Endodermal cell (in vitro differentiated cells): ENCODE data around the gene PHYH. TPM values are rescaled to one million over a fixed set of nuclear protein-coding genes. Genes with fewer than 3 reads are reported as not detected.
A peak's percentile ranks its signal among the peaks of the same experiment; 100 is the strongest.

Source experiments
- DNase-seq: peaks from one replicate; pipeline ENCODE4 v3.0.0-alpha.2; 2017
- H3K27ac ChIP-seq: 2 replicates; pipeline ENCODE4 v1.5.1; 2013; ENCODE audit warnings: mild to moderate bottlenecking, low read depth, low read length, moderate library complexity
- H3K27me3 ChIP-seq: 2 replicates; pipeline ENCODE4 v1.6.1; 2013; ENCODE audit warnings: mild to moderate bottlenecking, low read length, moderate library complexity; ENCODE audit not compliant: insufficient read depth, control insufficient read depth, poor library complexity, severe bottlenecking
- H3K36me3 ChIP-seq: 2 replicates; pipeline ENCODE4 v1.7.0; 2013; ENCODE audit warnings: mild to moderate bottlenecking, low read length, moderate library complexity; ENCODE audit not compliant: control insufficient read depth, insufficient read depth
- H3K4me1 ChIP-seq: one replicate; pipeline ENCODE4 v1.7.0; 2013; ENCODE audit warnings: low read length; ENCODE audit not compliant: control insufficient read depth, insufficient read depth
- H3K4me3 ChIP-seq: 2 replicates; pipeline ENCODE4 v1.5.1; 2013; ENCODE audit warnings: mild to moderate bottlenecking, low read length, moderate library complexity
- H3K9ac ChIP-seq: 2 replicates; pipeline ENCODE4 v1.6.1; 2013; ENCODE audit warnings: mild to moderate bottlenecking, low read length, moderate library complexity; ENCODE audit not compliant: poor library complexity, severe bottlenecking; ENCODE audit errors: extremely low read depth
- H3K9me3 ChIP-seq: 2 replicates; pipeline ENCODE4 v1.6.1; 2013; ENCODE audit warnings: mild to moderate bottlenecking, low read length, moderate library complexity; ENCODE audit not compliant: control insufficient read depth
- H3K27ac Mint-ChIP-seq: 2 replicates; pipeline ENCODE4 v1.8.0; 2020; ENCODE audit warnings: mixed read lengths
- H3K27me3 Mint-ChIP-seq: 2 replicates; pipeline ENCODE4 v1.8.0; 2021; ENCODE audit warnings: mild to moderate bottlenecking, mixed read lengths; ENCODE audit not compliant: insufficient read depth
- H3K36me3 Mint-ChIP-seq: 2 replicates; pipeline ENCODE4 v1.8.0; 2020; ENCODE audit warnings: low read depth, mixed read lengths
- H3K4me1 Mint-ChIP-seq: 2 replicates; pipeline ENCODE4 v1.8.0; 2020; ENCODE audit warnings: mixed read lengths
- H3K4me3 Mint-ChIP-seq: 2 replicates; pipeline ENCODE4 v1.8.0; 2020; ENCODE audit warnings: mild to moderate bottlenecking, moderate library complexity, mixed read lengths
- H3K9me3 Mint-ChIP-seq: 2 replicates; pipeline ENCODE4 v1.8.0; 2020; ENCODE audit warnings: mild to moderate bottlenecking, mixed read lengths
- CTCF ChIP-seq: fragments of 200-600 bp; sonication (generic); conservative IDR thresholded peaks from 2 replicates; pipeline ENCODE4 v1.5.0; 2021; ENCODE audit warnings: antibody characterized with exemption, mild to moderate bottlenecking
- WGBS, 2 experiments: methylation state at CpG; one replicate each; pipeline versions ENCODE4 v1.1.5 to v1.1.7; 2013; ENCODE audit warnings: missing lambda C conversion rate in 2 of 2, mixed read lengths in 1 of 2; ENCODE audit not compliant: insufficient coverage in 1 of 2, insufficient read length in 1 of 2; 5-methylcytosine and 5-hydroxymethylcytosine counted together
- total RNA-seq, 2 donors: library from RNA; stranded (reverse); fragmentation: NEBNext Ultra II Directional in 1 of 2; extraction: Animal tissue kit (Norgen Biotek cat#: 25700) in 1 of 2; gene quantifications; 2 replicates in 1 of 2; 3 replicates in 1 of 2; pipeline ENCODE4 v1.2.1, GENCODE V29; 2021

PHYH gene
- total RNA-seq, 2 donors from 2014 or later, result 17.2 to 37.9 TPM

- DNase-seq, result peak; percentile 60
- no peak within 1 kb of the TSS for H3K27ac Mint-ChIP-seq
- no peaks in the 10 kb centered on the region for H3K27me3 ChIP-seq
- peaks cover 2% of the 10 kb centered on the region for H3K4me1 Mint-ChIP-seq
- H3K27me3 Mint-ChIP-seq, result no peaks in the 10 kb centered on the region
- no peaks in the 10 kb centered on the region for H3K9me3 Mint-ChIP-seq
- H3K4me3 ChIP-seq, result no peak within 1 kb of the TSS
- no peak for TF ChIP-seq CTCF
- no peaks in the 10 kb centered on the region for H3K36me3 ChIP-seq
- H3K27ac ChIP-seq, result no peak within 1 kb of the TSS
- H3K9me3 ChIP-seq, result no peaks in the 10 kb centered on the region
- no peak within 1 kb of the TSS for H3K4me3 Mint-ChIP-seq
- WGBS, 2 experiments, result 67 to 76% methylated on average over 3 to 10 of the region's 10 CpGs
- no peaks in the 10 kb centered on the region for H3K36me3 Mint-ChIP-seq
- no peak within 1 kb of the TSS for H3K9ac ChIP-seq
- H3K4me1 ChIP-seq, result no peaks in the 10 kb centered on the region
These were observed 65.7 kb downstream of the PHYH start, which contains the start of gene UCMA for GRCh38 chr10:13234172-13234571. UCMA (minus strand) TSS chr10:13234374; CDS start chr10:13234258, 116 bp downstream.

- H3K9me3 ChIP-seq, result no peaks in the 10 kb centered on the region
- H3K27ac ChIP-seq, result no peak overlapping the region
- no peak overlapping the region for H3K4me3 ChIP-seq
- no peaks in the 10 kb centered on the region for H3K4me1 ChIP-seq
- Mint-ChIP-seq H3K4me3 (no peak overlapping the region), H3K27me3 (no peaks in the 10 kb centered on the region), H3K9me3 (no peaks in the 10 kb centered on the region), H3K4me1 (peaks cover 2% of the 10 kb centered on the region), H3K27ac (no peak overlapping the region), H3K36me3 (no peaks in the 10 kb centered on the region)
- H3K27me3 ChIP-seq, result no peaks in the 10 kb centered on the region
- H3K9ac ChIP-seq, result no peak overlapping the region
- 75 to 81% methylated on average over 4 to 14 of the region's 14 CpGs for WGBS, 2 experiments
- no peaks in the 10 kb centered on the region for H3K36me3 ChIP-seq
- no peak for TF ChIP-seq CTCF
- DNase-seq, result peak; percentile 42
These were observed 66.5 kb downstream of the PHYH start for GRCh38 chr10:13233358-13233757.

- no peaks in the 10 kb centered on the region for H3K36me3 ChIP-seq
- Mint-ChIP-seq H3K4me1 (peaks cover 2% of the 10 kb centered on the region), H3K4me3 (no peak overlapping the region), H3K36me3 (no peaks in the 10 kb centered on the region), H3K9me3 (no peaks in the 10 kb centered on the region), H3K27me3 (no peaks in the 10 kb centered on the region), H3K27ac (no peak overlapping the region)
- no peaks in the 10 kb centered on the region for H3K4me1 ChIP-seq
- no peak overlapping the region for H3K9ac ChIP-seq
- H3K27ac ChIP-seq, result no peak overlapping the region
- H3K9me3 ChIP-seq, result no peaks in the 10 kb centered on the region
- H3K27me3 ChIP-seq, result no peaks in the 10 kb centered on the region
- peak; percentile 36 for DNase-seq
- no peak overlapping the region for H3K4me3 ChIP-seq
- 89 to 91% methylated on average over 5 to 6 of the region's 6 CpGs for WGBS, 2 experiments
- no peak for TF ChIP-seq CTCF
These were observed 68.1 kb downstream of the PHYH start for GRCh38 chr10:13231808-13232207.
